Panc1 (cell line): ENCODE results near the gene RICTOR. TPM values are rescaled to one million over a fixed set of nuclear protein-coding genes. Genes with fewer than 3 reads are reported as not detected.

Experiments
- ATAC-seq: fragments of 200-7000 bp; cut with Tn5 transposase; 2 replicates; pipeline ENCODE4 v1.9.1; 2020; ENCODE audit warnings: mild to moderate bottlenecking, moderate library complexity
- BruUV-seq: library from RNA; stranded (reverse); fragments of 400-500 nt; replicated peaks from 2 replicates; lab custom pipeline; 2021; lab: Mats Ljungman, UMichigan
- CTCF ChIA-PET: fragments of 300-600 bp; sonication (Branson Sonifier 250); formaldehyde crosslinking; loops from one replicate; lab custom pipeline; 2022; ENCODE audit warnings: antibody characterized with exemption; lab: Charles Lee
- POLR2A ChIA-PET: fragments of 300-600 bp; sonication (Branson Sonifier 250); formaldehyde crosslinking; loops from one replicate; lab custom pipeline; 2022; ENCODE audit warnings: antibody characterized with exemption; lab: Charles Lee
- DNase-seq: peaks from one replicate; pipeline ENCODE4 v3.0.0-alpha.2; 2010; ENCODE audit warnings: low read depth, low spot score
- H3K27ac ChIP-seq: 2 replicates; pipeline ENCODE4 v1.5.1; 2011; ENCODE audit warnings: mild to moderate bottlenecking, low read length, inconsistent platforms
- H3K27me3 ChIP-seq: fragments of 200-500 bp; sonication (Bioruptor generic); 2 replicates; pipeline ENCODE4 v1.6.0; 2014; ENCODE audit warnings: low read length, inconsistent platforms; ENCODE audit not compliant: control insufficient read depth, insufficient read depth
- H3K36me3 ChIP-seq: fragments of 200-500 bp; sonication (Bioruptor generic); 2 replicates; pipeline ENCODE4 v1.5.1; 2014; ENCODE audit warnings: inconsistent platforms, mild to moderate bottlenecking, low read length, moderate library complexity; ENCODE audit not compliant: control insufficient read depth, insufficient read depth
- H3K4me1 ChIP-seq: 2 replicates; pipeline ENCODE4 v1.5.1; 2011; ENCODE audit warnings: inconsistent platforms, mild to moderate bottlenecking, low read length, moderate library complexity; ENCODE audit not compliant: control insufficient read depth, insufficient read depth
- H3K4me3 ChIP-seq, 2 experiments: 2 replicates each; pipeline ENCODE4 v1.5.1; 2011 to 2012; ENCODE audit warnings: low read depth in 2 of 2, low read length in 2 of 2, mild to moderate bottlenecking in 2 of 2, inconsistent platforms in 1 of 2, moderate library complexity in 1 of 2
- H3K9me3 ChIP-seq: fragments of 200-500 bp; sonication (Bioruptor generic); 2 replicates; pipeline ENCODE4 v1.5.1; 2014; ENCODE audit warnings: low read depth, mild to moderate bottlenecking, inconsistent platforms, low read length, moderate library complexity; ENCODE audit not compliant: control insufficient read depth, insufficient read depth
- CTCF ChIP-seq: fragments of 450-650 bp; IDR thresholded peaks from 2 replicates; pipeline ENCODE4 v1.5.1; 2017; ENCODE audit warnings: mild to moderate bottlenecking
- POLR2AphosphoS5 ChIP-seq: IDR thresholded peaks from 2 replicates; pipeline ENCODE4 v1.6.1; 2012; ENCODE audit warnings: mild to moderate bottlenecking, low read depth, low read length, moderate library complexity
- REST ChIP-seq, 2 experiments: IDR thresholded peaks; 2 replicates each; pipeline ENCODE4 v1.6.1; 2011 to 2012; ENCODE audit warnings: low read depth in 2 of 2, control low read depth in 1 of 2, low read length in 1 of 2, mild to moderate bottlenecking in 1 of 2, moderate library complexity in 1 of 2; ENCODE audit not compliant: insufficient read depth in 1 of 2
- SIN3A ChIP-seq: IDR thresholded peaks from 2 replicates; pipeline ENCODE4 v1.6.1; 2012; ENCODE audit warnings: low read depth, mild to moderate bottlenecking, low read length, moderate library complexity, borderline replicate concordance; ENCODE audit not compliant: insufficient read depth
- TCF7L2 ChIP-seq: IDR thresholded peaks from 2 replicates; pipeline ENCODE4 v1.6.1; 2011; ENCODE audit warnings: mild to moderate bottlenecking, low read depth, low read length, inconsistent platforms
- in situ Hi-C: cut with HindIII; loops from 2 replicates; pipeline ENCODE4 v1.10.0; 2016; ENCODE audit warnings: low sequenced_read_pairs, low pct_unique_long_range_greater_than_20kb
- intact Hi-C: fragments of 100-400 bp; cut with micrococcal nuclease; formaldehyde crosslinking; loops from one replicate; pipeline ENCODE4 v1.10.0; 2022; ENCODE audit not compliant: unreplicated experiment
- total RNA-seq: library from RNA; stranded (reverse); gene quantifications from one replicate; pipeline ENCODE4 v1.2.1, GENCODE V29; 2021; ENCODE audit not compliant: unreplicated experiment

RICTOR gene
- total RNA-seq, 1 experiment from 2014 or later, result 21.3 TPM

DNA sequence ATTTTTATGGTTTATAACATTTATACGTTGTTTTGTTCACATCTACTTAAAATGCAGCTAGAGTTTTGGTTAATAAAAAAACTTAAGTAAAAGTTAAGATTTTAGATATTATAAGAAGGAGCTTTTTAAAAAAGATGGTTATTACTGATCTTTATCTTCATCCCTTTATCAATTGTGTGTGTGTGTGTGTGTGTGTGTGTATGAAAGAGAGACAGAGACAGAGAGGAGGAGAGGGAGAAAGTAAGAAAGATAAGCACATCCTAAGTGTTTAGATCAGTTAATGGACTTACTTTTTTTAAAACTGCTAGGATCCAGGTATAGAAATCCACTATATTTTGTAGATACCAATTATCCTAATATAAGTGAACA lies 45.8 kb upstream of the RICTOR start:
- no peaks in the 10 kb centered on the region for H3K9me3 ChIP-seq
- ChIA-PET CTCF (no interaction called here), POLR2A (interaction anchor here (0.6 to 0.7 kb wide), 2 partner anchors 28 to 38 kb away, joined by 4 read pairs; no protein-coding TSS in a partner anchor)
- ATAC-seq (no peak), DNase-seq (no peak)
- BruUV-seq, result no TSS peak
- no peaks in the 10 kb centered on the region; the same call in 1 of the 2 replicates for H3K36me3 ChIP-seq
- no peak overlapping the region for H3K27ac ChIP-seq
- in situ Hi-C loops, result no loop called here
- TF ChIP-seq REST (IDR thresholded peaks at IDR 0.05; ENCODE audit: insufficient read depth in 1 of 2, low read depth in 2 of 2, low read length in 1 of 2) (no peak), SIN3A (no peak), TCF7L2 (no peak), POLR2AphosphoS5 (no peak), CTCF (no peak)
- no peak overlapping the region for H3K4me3 ChIP-seq
- H3K4me1 ChIP-seq, result no peaks in the 10 kb centered on the region
- H3K27me3 ChIP-seq, result peaks cover 2% of the 10 kb centered on the region; the same call in 1 of the 2 replicates
- intact Hi-C loops, result no loop called here

GRCh38 chr5:39119404-39120051 lies 45.3 kb upstream of the RICTOR start:
- intact Hi-C loops, result no loop called here
- no peak for DNase-seq
- H3K4me1 ChIP-seq, result no peaks in the 10 kb centered on the region
- ATAC-seq, result no peak
- POLR2A ChIA-PET, result interaction anchor here (0.6 to 0.7 kb wide), 2 partner anchors 28 to 38 kb away, joined by 4 read pairs; no protein-coding TSS in a partner anchor
- BruUV-seq, result no TSS peak
- no peak overlapping the region for H3K4me3 ChIP-seq
- CTCF ChIA-PET, result no interaction called here
- H3K27me3 ChIP-seq, result peaks cover 2% of the 10 kb centered on the region; the same call in 1 of the 2 replicates
- no peaks in the 10 kb centered on the region for H3K9me3 ChIP-seq
- in situ Hi-C loops, result no loop called here
- TF ChIP-seq POLR2AphosphoS5 (no peak), SIN3A (no peak), REST (IDR thresholded peaks at IDR 0.05; ENCODE audit: insufficient read depth in 1 of 2, low read depth in 2 of 2, low read length in 1 of 2) (no peak), CTCF (no peak), TCF7L2 (no peak)
- H3K27ac ChIP-seq, result no peak overlapping the region
- no peaks in the 10 kb centered on the region; the same call in 1 of the 2 replicates for H3K36me3 ChIP-seq
